OCI-LY3 (cell line): Measurements from ENCODE around the gene KHSRP.

ENCODE experiments used
- H2AFZ ChIP-seq: fragments of 200-600, 300-600 bp; shearing (Covaris generic); 2 replicates; pipeline ENCODE4 v1.6.0; 2014; ENCODE audit warnings: antibody characterized with exemption, low read depth, low read length
- H3K27ac ChIP-seq: fragments of 200-600, 300-600 bp; sonication (generic); 2 replicates; pipeline ENCODE4 v1.5.1; 2014; ENCODE audit warnings: mild to moderate bottlenecking, low read length, moderate library complexity, mixed read lengths
- H3K27me3 ChIP-seq: fragments of 200-600, 300-600 bp; sonication (generic); 2 replicates; pipeline ENCODE4 v1.6.1; 2014; ENCODE audit warnings: low read depth, low read length, mixed read lengths
- H3K36me3 ChIP-seq: fragments of 200-600, 300-600 bp; sonication (generic); replicated peaks from 2 replicates; pipeline ENCODE3; 2014; ENCODE audit warnings: low read depth, low read length, mixed read lengths
- H3K4me1 ChIP-seq: fragments of 300-600, 200-600 bp; sonication (generic); 2 replicates; pipeline ENCODE4 v1.6.1; 2014; ENCODE audit warnings: low read length, mixed read lengths
- H3K4me2 ChIP-seq: fragments of 200-600, 300-600 bp; sonication (generic); 2 replicates; pipeline ENCODE4 v1.6.1; 2014; ENCODE audit warnings: low read length, mixed read lengths
- H3K4me3 ChIP-seq: fragments of 300-600, 200-600 bp; sonication (generic); 2 replicates; pipeline ENCODE4 v1.5.1; 2014; ENCODE audit warnings: antibody characterized with exemption, mild to moderate bottlenecking, low read length, moderate library complexity
- H3K79me2 ChIP-seq: fragments of 300-600, 200-600 bp; shearing (Covaris generic); 2 replicates; pipeline ENCODE4 v1.6.1; 2014; ENCODE audit warnings: mild to moderate bottlenecking, low read length, mixed read lengths
- H3K9ac ChIP-seq: fragments of 300-600, 200-600 bp; shearing (Covaris generic); 2 replicates; pipeline ENCODE4 v1.6.0; 2014; ENCODE audit warnings: mild to moderate bottlenecking, low read length, moderate library complexity
- H3K9me3 ChIP-seq: fragments of 200-600, 300-600 bp; shearing (Covaris generic); 2 replicates; pipeline ENCODE4 v1.6.1; 2014; ENCODE audit warnings: low read length, mixed read lengths; ENCODE audit not compliant: insufficient read depth
- H4K20me1 ChIP-seq: fragments of 200-600, 300-600 bp; sonication (generic); 2 replicates; pipeline ENCODE4 v1.6.1; 2016; ENCODE audit warnings: low read length, mixed read lengths; ENCODE audit not compliant: insufficient read depth
- CTCF ChIP-seq: fragments of 200-600, 300-600 bp; sonication (generic); IDR thresholded peaks from 2 replicates; pipeline ENCODE4 v1.5.1; 2014; ENCODE audit warnings: antibody characterized with exemption, low read length, low read depth
- EZH2phosphoT487 ChIP-seq: fragments of 200-600 bp; shearing (Covaris generic); IDR thresholded peaks from 2 replicates; pipeline ENCODE4 v1.6.1; 2018; ENCODE audit warnings: antibody characterized with exemption, mixed run types, low read depth

KHSRP gene

GRCh38 chr19:6465006-6465405 lies 40.4 kb upstream of the KHSRP start:
- TF ChIP-seq EZH2phosphoT487 (no peak), CTCF (no peak)
- Histone ChIP-seq H3K9me3 (no peaks in the 10 kb centered on the region), H3K36me3 (peaks cover 40% of the 10 kb centered on the region), H3K9ac (peak overlapping the region; percentile 92), H3K79me2 (peaks cover 32% of the 10 kb centered on the region), H4K20me1 (no peaks in the 10 kb centered on the region), H3K27ac (peak overlapping the region; percentile 92), H3K4me2 (peak overlapping the region; percentile 82), H3K4me3 (peak overlapping the region; percentile 83), H3K27me3 (no peaks in the 10 kb centered on the region), H3K4me1 (peaks cover 48% of the 10 kb centered on the region), H2AFZ (no peak overlapping the region)

- peak within 1 kb of the TSS; percentile 82 for H3K4me2 ChIP-seq
- peak within 1 kb of the TSS; percentile 92 for H3K27ac ChIP-seq
- peak within 1 kb of the TSS; percentile 83 for H3K4me3 ChIP-seq
- H3K9me3 ChIP-seq: no peaks in the 10 kb centered on the region
- H3K79me2 ChIP-seq: peaks cover 36% of the 10 kb centered on the region
- H4K20me1 ChIP-seq: no peaks in the 10 kb centered on the region
- H2AFZ ChIP-seq: no peak within 1 kb of the TSS; the same call in 1 of the 2 replicates
- H3K36me3 ChIP-seq: peaks cover 34% of the 10 kb centered on the region
- H3K4me1 ChIP-seq: peaks cover 48% of the 10 kb centered on the region
- TF ChIP-seq EZH2phosphoT487: no peak
- no peak for TF ChIP-seq CTCF
- no peaks in the 10 kb centered on the region for H3K27me3 ChIP-seq
- H3K9ac ChIP-seq: peak within 1 kb of the TSS; percentile 92
Observed at GRCh38 chr19:6464070-6464873, 39.7 kb upstream of the KHSRP start, which contains the start of gene CRB3. Gene CRB3 (plus strand): TSS chr19:6464271. CDS start chr19:6464702, 431 bp downstream.

- Histone ChIP-seq H3K4me2 (peak overlapping the region; percentile 94), H4K20me1 (no peaks in the 10 kb centered on the region), H3K27ac (peak overlapping the region; percentile 87)
Observed at GRCh38 chr19:6460099-6460884, 35.7 kb upstream of the KHSRP start.

More at GRCh38 chr19:6460099-6460884, 35.7 kb upstream of the KHSRP start:
- Histone ChIP-seq H3K4me3 (peak overlapping the region; percentile 85), H3K9ac (peak overlapping the region; percentile 85), H3K4me1 (peaks cover 38% of the 10 kb centered on the region), H3K9me3 (0 out of 2 replicates have a peak, but pooled peaks cover under 1% of the 10 kb centered on the region), H2AFZ (peak overlapping the region; percentile 4; the same call in 1 of the 2 replicates), H3K27me3 (no peaks in the 10 kb centered on the region), H3K79me2 (peaks cover 40% of the 10 kb centered on the region), H3K36me3 (peaks cover 26% of the 10 kb centered on the region)
- no peak for TF ChIP-seq EZH2phosphoT487
- TF ChIP-seq CTCF: peak; percentile 37
